Urothelium cell line (cell line): ENCODE data around the gene GPR3.
"Not testable (repeated sequence)": the region's sequence is repeated elsewhere in the genome, so short reads cannot be mapped to it uniquely, and the experiment has no call there.

Experiments
- DNase-seq: peaks from one replicate; pipeline ENCODE4 v3.0.0; 2011; ENCODE audit warnings: low spot score, mixed read lengths
- FAIRE-seq: peaks from 2 replicates; lab custom pipeline; 2011; peaks lifted over from hg19 to GRCh38; lab: Jason Lieb, UNC

Gene GPR3

DNA sequence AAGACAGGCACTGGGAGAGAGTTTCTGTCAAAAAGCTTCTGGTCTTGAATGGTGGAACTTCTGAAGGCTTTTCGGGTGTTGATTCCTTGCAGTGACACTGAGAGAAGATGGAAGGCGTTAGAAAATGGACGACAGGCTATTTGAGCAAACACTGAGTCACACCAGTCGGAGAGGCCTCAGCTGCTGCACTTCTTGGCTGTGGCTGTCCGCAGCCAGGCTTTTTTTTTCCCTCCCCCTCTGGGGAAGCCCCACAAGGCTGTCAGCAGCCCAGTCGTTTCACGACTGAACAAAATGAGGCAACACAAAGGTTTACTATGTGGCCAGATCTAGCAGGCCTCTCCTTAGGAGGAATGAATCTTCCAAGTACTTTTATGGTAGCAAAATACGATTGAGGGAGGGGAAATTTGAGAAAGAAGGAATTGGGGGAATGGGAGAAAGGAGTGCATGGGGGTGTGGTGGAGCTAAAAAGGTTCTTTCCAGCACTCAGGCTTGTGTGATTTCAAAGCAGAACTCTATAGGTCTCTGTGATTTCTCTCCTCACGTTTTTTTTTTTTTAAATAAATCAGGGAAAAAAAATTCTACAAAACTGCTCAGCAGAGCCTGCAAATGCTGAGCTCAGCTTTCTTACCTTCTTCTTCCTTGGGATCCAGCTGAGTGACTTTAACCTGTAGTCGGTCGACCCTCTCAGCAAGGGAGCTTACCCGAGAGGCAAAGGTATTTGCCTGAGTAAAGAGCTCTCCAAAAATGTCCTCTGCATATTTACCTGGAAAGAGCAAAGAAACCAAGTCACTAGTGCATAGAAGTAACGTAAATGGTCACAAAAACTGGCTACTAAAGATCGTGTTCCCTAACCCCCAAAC, 26.1 kb downstream of the GPR3 start:
- FAIRE-seq, result no peak
- no peak for DNase-seq

DNA sequence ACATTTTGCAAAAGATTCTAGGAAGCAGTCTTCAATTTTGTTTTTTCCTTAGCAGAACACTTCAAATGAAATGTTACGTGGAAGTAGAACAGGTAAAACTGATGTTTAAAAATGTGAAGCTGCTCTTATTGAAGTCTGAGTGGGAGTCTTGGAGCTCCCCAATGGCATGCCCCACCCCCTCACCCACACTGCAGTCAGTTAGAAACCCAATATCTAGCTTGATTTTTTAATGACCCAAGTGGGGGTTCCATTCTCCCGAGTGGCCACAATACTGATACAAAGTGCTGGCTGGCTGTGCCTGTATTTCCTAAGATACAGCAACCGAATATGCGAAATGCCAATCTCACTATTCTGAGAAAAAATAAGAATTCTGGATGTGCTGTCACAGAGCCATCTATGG, 31.3 kb downstream of the GPR3 start:
- DNase-seq (no peak), FAIRE-seq (no peak)

DNA sequence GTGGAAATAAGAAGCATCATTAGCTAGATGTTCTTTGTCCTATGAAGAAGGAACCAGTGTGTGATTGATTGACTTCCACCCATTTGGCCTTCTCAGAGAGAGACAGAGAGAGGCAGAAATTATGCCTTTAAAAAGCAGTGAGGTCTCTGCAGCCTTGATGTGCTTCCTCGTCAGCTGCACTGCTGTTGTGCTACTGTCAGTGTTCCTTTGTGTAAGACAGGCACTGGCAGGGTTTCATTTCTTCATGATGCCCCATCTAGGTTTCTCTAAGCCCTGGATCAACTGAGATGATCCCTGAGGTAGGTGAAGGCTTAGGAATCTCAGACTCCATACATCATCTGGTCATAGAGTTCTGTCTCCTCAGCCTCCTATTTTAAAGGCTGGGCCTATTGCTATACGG, 34.9 kb downstream of the GPR3 start:
- DNase-seq (no peak), FAIRE-seq (no peak)

DNA sequence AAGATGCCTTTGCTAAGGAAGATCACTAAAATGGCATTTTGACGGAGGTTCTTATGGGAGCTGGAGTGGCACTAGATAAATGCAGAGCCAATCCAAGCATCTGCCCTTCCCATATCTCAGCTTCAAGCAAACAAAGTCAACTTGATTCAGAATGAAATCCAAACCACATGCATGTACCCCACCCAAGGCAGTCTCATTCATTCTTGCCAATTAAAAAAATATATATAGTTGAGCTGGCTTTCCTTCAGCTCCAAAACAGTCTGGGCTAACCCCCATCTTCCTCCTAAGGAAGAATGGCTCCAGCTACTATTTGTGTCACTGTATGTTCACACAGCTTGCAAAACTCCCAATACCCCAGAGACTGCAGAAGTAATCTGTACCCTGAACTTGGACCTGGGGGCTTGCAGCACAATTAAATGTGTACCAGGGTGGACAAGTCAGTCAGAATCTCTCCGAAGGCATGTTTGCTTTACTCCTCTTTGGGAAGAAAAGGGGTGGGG, 35.4 kb downstream of the GPR3 start:
- no peak for DNase-seq
- FAIRE-seq, result no peak

DNA sequence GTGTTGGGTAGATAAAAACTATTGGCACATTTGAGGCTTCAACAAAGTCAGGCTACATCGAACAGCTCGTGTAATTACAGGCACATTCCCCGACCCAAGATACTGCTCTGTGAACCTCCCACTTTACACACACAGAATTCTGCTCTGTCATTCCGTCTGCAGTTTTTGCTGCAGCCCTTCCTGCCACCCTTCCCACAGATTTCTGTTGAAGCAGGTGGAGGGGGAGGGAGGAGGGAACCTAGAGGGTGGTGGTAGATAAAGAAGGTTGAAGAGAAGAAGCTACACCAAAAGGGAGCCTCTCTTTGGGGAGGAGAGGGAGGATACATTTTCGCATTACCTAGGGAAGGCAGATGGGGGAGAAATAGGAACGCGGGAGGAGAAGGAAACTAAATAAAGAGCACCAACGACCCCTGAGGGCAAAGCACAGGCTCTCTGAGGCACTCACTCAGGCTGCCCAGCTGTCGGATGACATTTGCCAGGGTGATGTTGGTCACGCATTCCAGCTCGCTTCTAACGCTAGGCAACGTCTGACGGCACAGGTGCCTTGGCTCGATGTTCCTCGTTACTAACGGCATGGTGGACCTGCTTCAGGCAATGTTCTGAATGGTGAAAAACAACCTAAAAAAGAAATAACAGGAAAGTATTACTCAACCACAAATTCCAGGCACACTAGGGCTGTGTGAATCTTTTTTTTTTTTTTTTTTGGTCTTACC, 36.0 kb downstream of the GPR3 start:
- DNase-seq, result no peak
- no peak for FAIRE-seq

DNA sequence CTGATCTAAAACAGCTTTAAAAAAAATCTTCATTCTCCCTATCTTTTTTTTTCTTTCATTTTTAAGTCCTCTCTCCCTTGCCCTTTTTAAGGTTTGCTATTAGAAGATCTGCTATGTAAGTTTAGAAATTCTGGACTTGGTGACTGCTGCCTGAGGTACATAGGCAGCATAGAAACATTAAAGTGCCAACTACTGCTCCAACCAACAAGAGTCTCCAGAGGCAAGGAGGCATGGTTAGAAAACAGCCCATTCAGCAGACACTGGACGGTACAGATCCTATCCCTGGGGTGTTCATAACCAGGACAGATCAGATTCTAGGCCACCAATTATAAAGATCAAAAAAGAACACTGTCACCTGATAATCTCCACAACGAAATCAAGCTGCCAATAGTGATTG, 36.6 kb downstream of the GPR3 start:
- FAIRE-seq (no peak), DNase-seq (no peak)

DNA sequence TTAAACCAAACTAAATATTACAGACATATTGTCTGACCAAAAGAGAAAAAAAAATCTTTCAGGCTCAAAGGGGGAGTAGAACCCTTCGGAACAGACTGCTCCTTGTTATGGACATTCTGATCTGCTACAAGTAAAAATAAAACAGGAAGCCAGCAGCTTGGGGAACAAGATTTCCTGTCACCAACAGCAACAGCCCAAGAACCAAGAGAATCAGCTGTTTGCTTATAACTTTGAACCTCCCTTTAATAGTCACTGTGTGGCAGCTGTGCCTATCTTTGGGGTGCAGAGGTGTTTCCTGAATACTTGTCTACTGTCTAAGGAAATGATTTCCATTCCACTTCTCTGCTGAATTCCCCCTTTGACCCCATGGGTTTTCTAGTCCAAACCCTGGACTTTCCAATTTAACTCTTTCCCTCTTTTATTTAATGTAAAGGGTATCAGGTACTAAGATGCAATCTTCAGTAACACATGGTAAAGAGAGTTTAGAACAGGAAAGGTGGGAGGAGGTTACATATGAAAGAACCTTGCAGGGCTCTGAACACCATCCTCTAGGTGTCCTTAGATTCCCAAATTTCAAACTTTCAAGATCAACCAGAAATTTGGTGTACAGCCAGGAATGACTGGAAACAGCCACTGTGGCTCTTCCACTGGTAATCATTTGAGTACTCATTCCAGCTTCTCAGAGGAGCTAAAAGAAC, 38.6 kb downstream of the GPR3 start:
- no peak for DNase-seq

DNA sequence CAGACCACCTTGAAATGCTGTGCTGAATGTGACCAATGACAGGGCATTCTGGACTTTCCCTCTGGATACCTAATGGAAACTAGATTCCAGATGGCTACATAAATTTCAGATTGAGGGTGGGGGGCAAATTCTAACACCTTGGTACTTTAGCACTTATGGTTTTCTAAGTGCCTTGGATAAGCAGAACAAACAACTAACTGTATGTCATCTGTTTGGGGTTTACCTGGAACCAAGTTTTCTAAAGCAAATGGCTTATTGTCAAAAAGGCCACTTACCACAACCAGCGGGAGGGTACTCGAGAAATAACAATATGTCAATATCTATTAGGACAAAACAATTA, 39.1 kb downstream of the GPR3 start:
- no peak for FAIRE-seq
- no peak for DNase-seq

More for the DNA sequence above, 38.6 kb downstream of the GPR3 start:
- FAIRE-seq, result no peak

DNA sequence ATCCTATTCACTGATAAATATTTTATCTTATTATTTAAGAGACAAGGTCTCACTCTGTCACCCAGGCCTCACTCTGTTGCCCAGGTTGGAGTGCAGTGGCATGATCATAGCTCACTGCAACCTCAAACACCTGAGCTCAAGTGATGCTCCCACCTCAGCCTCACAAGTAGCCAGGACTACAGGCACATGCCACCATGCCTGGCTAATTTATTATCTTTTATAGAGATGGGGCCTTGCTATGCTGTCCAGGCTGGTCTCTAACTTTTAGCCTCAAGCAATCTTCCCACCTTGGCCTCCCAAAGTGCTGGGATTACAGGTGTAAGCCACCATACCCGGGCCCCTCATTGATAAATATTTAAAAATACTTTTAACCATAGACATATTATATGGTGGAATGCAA, 40.3 kb downstream of the GPR3 start:
- DNase-seq, FAIRE-seq: not testable (repeated sequence)

DNA sequence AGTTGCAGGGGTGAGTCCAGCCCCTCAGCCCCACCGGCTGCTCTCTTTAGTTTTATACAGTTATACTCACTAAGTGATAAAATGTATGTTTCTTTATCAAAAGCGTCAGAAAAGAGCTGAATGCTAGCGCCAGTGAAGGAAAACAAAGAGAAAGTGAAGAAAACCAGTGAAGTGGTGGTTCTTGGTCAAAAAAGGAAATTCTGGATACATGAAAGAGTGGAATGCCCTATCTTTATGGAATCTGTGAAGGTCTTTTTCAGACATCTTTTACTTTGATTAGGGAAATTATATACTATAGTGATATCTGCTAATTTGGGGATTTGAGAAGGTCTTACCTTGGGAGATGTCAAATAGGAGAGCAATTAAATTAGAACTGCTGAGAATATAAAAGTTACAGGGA, 41.3 kb downstream of the GPR3 start:
- FAIRE-seq, result no peak
- no peak for DNase-seq

DNA sequence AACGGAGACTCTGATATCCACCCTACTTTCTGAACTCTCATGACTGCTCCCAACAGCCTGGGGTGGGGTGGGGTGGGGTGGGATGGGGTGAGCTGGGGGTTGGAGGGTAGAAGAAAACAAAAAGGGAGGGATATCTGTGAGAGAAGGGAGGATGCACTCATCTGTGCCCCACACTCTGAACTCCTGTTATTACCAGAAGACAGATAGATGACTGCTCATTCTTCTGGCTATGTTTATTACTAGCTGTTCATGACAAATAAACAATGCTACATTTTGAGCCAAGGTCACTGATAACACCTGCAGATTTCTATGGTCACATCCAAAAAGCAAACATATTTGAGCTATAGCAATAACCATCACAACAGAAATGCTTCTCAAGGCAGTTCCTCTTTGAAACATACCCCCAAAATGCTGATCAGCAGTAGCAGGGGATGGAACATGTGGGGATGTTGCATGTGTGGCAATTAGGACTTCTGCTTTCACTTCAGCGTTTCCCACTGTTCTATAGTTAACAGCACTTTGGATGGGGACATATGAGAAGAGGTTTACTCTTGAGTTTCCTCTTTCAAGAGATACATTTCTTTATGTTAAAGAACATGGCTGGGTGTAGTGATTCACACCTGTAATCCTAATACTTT, 43.3 kb downstream of the GPR3 start:
- DNase-seq (no peak), FAIRE-seq (no peak)

DNA sequence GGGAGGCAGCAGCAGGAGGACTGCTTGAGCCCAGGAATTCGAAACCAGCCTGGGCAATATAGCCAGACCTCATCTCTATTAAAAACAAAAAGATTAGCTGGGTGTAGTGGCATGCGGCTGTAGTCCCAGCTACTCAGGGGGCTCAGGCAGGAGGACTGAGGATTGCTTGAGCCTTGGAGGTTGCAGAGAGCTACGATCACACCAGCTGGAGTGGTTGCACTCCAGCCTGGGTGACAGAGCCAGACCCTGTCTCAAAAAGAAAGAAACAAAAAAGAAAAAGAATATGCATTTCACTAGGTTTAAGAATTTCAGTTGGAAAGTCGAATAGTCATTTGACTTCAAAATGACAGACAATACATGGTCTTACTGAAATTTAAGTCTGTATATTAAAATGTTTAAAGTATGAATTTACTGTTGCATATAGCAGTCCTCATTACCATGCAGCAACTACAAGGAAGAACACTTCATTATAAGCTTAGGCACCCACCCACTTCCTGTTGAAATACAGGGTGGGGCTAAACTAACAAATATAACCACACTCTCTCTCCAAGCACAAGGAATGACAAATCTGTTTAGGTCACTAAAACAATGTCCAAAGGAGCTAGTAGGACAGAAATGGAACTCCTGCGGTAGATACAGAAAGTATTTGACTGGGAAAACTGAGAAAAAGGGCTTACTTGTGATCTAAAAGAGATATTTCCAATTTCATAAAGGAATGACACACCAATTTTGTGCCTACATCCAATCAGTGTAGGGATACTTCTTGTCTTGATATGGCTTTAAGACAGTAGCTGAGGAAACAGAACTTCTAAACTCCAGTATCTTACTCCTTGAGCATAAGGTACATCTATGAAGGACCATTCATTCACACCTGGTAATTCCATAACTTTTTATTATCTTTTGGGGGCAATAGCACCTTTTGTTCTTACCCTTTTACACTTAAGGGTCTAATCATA, 44.1 kb downstream of the GPR3 start:
- DNase-seq (no peak), FAIRE-seq (no peak)

DNA sequence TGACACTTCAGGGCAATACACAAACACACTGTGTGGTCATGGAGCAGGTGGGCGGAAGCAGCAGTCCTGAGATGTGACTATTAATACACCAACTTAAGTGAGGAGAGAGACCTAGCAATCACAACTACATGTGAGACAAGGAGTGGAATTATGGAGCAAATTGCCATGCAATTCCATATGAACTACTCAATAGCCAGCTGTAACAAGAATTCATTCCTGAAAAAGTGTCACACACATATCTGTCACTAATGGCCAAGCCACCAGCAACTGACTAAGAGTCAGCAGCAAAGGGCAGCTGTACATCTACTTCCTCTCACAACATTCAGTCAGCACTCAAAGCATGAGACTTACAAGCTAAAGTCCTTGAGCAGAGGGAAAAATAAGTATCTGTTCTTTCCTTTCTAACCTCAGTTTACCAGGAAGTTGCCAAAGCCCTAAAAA, 46.2 kb downstream of the GPR3 start:
- DNase-seq (no peak), FAIRE-seq (no peak)

DNA sequence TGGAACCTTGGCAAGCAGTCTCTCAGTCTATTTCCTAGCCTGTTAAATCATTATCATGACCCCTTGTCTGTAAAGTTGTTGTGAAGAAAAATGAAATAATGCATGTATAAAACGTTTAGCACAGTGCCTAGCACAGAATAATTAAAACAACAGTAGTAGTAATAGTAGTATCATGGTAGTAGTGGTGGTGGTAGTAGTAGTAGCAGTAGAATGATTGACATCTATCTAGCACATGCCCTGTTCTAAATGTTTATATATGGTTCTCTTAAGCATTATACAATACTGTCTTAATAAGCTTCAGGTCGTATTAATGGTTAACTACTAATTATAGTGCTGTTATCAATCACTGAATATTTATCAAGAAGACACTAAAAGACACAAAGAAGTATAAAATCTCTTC, 46.7 kb downstream of the GPR3 start:
- FAIRE-seq (no peak), DNase-seq (no peak)

DNA sequence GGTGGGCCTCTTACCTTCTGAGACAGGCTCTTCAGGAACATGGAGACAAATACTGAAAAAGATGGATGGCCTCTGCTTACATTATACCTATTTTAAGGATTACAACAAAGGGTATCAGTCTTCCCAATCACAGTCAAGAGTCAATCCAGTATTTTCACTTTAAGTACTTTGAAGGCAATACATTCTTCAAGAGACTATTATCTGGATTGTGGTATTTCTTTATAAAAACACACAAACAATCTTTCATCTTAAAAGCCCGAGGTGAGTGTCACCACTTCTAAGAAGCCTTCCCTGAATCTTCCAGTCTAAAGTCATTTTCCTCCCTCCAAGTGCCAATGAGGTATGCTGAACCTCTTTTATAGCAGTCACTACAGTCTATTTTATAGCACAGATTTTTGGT, 52.2 kb downstream of the GPR3 start:
- DNase-seq (no peak), FAIRE-seq (no peak)
